OCI-M2 (cell line): Measurements from ENCODE around the gene FUS.

Experiments
- DNase-seq: peaks from one replicate; lab custom pipeline; 2025; ENCODE audit not compliant: unreplicated experiment; lab: John Stamatoyannopoulos, UW

Gene FUS

DNA sequence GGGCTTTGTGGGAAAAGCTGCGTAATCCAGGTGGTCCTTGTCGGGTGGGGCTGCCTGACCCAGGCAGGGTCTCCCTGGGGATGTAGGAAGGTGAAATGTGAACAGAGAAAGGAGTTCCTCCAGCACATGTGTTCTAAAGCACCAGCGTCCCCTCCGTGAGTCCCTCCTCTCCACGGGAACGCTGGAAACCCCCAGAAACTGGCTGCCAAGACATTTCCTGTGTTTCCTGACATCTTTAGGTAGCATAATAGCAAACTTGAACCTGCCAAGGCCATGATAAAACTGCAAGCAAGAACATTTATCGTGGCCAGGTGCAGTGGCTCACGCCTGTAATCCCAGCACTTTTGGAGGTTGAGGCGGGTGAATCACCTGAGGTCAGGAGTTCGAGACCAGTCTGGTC lies 49.6 kb downstream of the FUS start:
- no peak for DNase-seq

DNA sequence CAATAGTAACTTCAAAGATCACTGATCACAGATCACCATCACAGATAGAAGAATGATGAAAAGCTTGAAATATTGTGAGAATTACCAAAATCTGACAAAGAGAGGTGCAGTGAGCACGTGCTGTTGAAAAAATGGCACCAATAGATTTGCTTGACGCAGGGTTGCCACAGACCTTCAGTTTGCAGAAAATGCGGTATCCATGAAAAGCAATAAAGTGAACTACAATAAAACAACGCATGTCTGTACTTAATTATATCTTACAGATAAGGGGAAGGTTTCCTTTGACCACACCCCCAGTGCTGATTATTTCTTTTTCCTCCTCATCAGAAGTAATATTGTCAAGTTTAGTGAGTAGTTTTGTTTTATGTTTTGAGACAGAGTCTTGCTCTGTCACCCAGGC lies 58.1 kb downstream of the FUS start:
- DNase-seq, result no peak
